Lower lobe of right lung (tissue), 2 donors: ENCODE data around the gene NAT16. TPM values are rescaled to one million over a fixed set of nuclear protein-coding genes. Genes with fewer than 3 reads are reported as not detected.
A peak's percentile ranks its signal among the peaks of the same experiment; 100 is the strongest.

Experiments used
- ATAC-seq, 2 donors: fragments of 200-7000 bp; cut with Tn5 transposase; one replicate each; pipeline ENCODE4 v1.9.1; 2020 to 2022; ENCODE audit warnings: mild to moderate bottlenecking in 2 of 2, moderate library complexity in 2 of 2
- DNase-seq: peaks from one replicate; pipeline ENCODE4 v3.0.0-alpha.2; 2020
- H3K27ac ChIP-seq: fragments of 200-600 bp; one replicate; pipeline ENCODE4 v1.8.0; 2022
- H3K27me3 ChIP-seq: fragments of 200-600 bp; one replicate; pipeline ENCODE4 v1.8.0; 2022; ENCODE audit warnings: low read depth
- H3K36me3 ChIP-seq: fragments of 200-600 bp; one replicate; pipeline ENCODE4 v1.8.0; 2022; ENCODE audit warnings: mild to moderate bottlenecking
- H3K4me1 ChIP-seq: fragments of 200-600 bp; one replicate; pipeline ENCODE4 v1.8.0; 2022
- H3K4me3 ChIP-seq: fragments of 200-600 bp; one replicate; pipeline ENCODE4 v1.8.0; 2022; ENCODE audit warnings: mild to moderate bottlenecking
- H3K9me3 ChIP-seq: fragments of 200-600 bp; one replicate; pipeline ENCODE4 v1.8.0; 2022
- intact Hi-C: fragments of 100-400 bp; cut with DNase I; formaldehyde crosslinking; loops from one replicate; pipeline ENCODE4 v1.11.0; 2022
- total RNA-seq: library from RNA; stranded (reverse); fragmentation: NEBNext Ultra II Directional; extraction: Animal tissue kit (Norgen Biotek cat#: 25700); gene quantifications from one replicate; pipeline ENCODE4 v1.2.1, GENCODE V29; 2021
- TF ChIP-seq, protein P1 (sequence below): fragments of 200-600 bp; IDR thresholded peaks from one replicate; pipeline ENCODE4 v1.8.0; 2022; ENCODE audit warnings: antibody characterized with exemption, mild to moderate bottlenecking
- donor health status: DM: no; HTN: yes; CAD: no; lungs with severe emphysema.

NAT16 gene
- total RNA-seq, 1 donor from 2014 or later, result not detected

DNA sequence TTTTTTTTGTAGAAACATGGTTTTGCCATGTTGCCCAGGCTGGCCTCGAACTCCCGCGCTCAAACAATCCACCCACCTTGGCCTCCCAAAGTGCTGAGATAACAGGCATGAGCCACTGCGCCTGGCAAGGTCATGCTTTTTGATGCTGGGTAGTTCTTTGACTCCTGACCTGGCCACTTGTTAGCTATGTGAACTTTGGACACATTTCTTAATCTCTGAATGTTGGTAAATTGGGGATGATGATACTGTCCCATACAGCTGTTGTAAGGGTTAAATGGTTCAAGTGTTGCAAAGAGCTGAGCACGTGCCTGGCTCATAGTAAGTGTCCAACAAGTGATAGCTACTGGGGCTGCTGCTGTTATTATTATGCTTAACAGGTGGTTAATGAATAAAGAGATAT, 40.2 kb upstream of the NAT16 start:
- TF ChIP-seq, protein P1, sequence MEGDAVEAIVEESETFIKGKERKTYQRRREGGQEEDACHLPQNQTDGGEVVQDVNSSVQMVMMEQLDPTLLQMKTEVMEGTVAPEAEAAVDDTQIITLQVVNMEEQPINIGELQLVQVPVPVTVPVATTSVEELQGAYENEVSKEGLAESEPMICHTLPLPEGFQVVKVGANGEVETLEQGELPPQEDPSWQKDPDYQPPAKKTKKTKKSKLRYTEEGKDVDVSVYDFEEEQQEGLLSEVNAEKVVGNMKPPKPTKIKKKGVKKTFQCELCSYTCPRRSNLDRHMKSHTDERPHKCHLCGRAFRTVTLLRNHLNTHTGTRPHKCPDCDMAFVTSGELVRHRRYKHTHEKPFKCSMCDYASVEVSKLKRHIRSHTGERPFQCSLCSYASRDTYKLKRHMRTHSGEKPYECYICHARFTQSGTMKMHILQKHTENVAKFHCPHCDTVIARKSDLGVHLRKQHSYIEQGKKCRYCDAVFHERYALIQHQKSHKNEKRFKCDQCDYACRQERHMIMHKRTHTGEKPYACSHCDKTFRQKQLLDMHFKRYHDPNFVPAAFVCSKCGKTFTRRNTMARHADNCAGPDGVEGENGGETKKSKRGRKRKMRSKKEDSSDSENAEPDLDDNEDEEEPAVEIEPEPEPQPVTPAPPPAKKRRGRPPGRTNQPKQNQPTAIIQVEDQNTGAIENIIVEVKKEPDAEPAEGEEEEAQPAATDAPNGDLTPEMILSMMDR, result no peak
- Histone ChIP-seq H3K27me3 (no peaks in the 10 kb centered on the region), H3K27ac (no peak overlapping the region), H3K4me3 (no peak overlapping the region), H3K36me3 (peaks cover 47% of the 10 kb centered on the region), H3K9me3 (no peaks in the 10 kb centered on the region), H3K4me1 (peaks cover 30% of the 10 kb centered on the region)
- no peak for DNase-seq
- ATAC-seq, result no peak
- intact Hi-C loops, result no loop called here

DNA sequence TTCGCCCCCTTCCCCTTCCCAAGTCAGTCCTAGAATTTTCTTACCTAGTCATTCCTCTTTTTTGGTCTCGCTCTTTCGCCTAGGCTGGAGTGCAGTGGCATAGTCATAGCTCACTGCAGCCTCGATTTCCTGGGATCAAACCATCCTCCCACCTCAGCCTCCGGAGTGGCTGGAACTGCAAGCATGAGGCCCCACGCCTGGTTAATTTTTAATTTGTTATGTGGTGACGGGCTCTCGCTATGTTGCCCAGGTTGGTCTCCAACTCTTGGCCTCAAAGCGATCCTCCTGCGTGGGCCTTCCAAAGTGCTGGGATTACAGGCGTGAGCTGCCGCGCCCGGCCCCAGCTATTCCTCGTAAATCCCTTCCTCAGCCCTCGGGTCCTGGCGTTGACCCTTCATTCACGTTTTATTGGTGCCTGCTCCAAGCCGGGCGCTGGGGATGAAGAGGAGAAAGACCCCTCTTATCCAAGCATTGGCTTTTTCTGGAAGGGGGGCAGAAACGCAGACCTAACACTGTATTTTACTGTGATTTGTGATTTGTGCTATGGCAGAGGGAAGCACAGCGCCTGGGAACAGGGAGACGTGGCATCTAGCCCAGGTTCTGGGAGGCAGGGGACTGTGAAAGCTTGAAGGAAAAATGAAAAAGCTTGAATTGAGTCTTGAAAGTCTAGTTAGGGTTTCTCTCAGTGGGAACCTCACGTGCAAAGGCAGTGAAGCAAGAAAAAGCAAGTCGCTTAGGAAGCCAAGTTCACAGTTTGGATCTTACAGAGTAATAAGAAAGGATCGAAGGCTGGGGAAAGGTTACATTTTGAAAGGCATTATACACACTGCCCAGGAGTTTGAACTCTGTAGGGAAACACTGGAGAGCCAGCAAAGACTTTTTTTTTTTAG, 38.4 kb upstream of the NAT16 start:
- ATAC-seq (peak in 1 of 2 donors; percentile 1), DNase-seq (no peak)
- intact Hi-C loops, result no loop called here
- Histone ChIP-seq H3K27ac (peak overlapping the region; percentile 93), H3K4me1 (peaks cover 30% of the 10 kb centered on the region), H3K36me3 (peaks cover 47% of the 10 kb centered on the region), H3K9me3 (no peaks in the 10 kb centered on the region), H3K27me3 (no peaks in the 10 kb centered on the region), H3K4me3 (peak overlapping the region; percentile 94)
- TF ChIP-seq, protein P1, result no peak

DNA sequence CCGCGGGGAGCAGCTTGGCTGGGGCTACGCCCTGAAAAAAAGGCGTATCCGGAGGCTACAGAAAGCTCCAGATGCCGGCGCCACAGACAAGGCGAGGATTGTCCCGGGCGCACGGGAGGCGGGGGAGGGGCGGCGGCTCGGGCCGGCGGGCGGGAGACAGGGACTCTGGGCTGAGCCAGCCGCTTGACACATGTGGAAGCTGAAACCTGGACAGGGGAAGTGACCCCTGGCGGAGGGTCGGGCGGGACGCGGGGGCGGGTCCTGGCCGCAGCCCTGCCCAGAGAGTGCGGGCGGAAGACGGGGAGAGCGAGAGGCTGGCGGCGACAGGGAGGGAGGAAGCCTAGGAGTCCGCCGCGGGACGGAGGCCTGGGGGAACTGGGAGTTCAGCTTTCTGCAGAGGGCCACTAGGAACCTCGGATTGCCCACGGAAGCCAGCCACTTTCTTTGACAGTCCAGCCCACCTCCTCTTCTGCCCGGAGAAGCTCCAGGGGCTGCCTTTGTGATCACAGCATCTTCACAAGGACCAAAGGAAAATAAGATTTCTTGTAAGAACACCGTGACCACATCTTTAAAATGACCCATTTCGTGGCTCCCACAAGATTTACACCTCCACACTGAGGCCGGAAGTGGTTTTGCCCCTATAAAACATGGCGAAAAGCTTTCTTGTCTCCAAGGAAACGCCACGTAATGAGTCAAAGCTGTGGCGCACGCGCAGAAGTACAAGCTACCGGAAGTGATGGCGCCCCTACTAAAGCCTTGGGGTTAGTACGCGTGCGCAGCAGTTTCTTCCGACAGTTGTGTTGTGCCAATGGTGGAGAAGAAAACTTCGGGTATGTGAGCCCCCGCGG, 37.5 kb upstream of the NAT16 start, which contains the start of the genes PLOD3 and ZNHIT1:
TSS of gene PLOD3 (minus strand) at position 194 of the 848 bp plus-strand sequence. CDS start 307 bp downstream, outside the sequence.
TSS of gene ZNHIT1 (plus strand) at position 778 of the 848 bp plus-strand sequence. CDS start at position 809, 31 bp downstream.
- Histone ChIP-seq H3K4me1 (peaks cover 30% of the 10 kb centered on the region), H3K4me3 (peak within 1 kb of the TSS; percentile 94), H3K36me3 (peaks cover 47% of the 10 kb centered on the region), H3K27me3 (no peaks in the 10 kb centered on the region), H3K27ac (peak within 1 kb of the TSS; percentile 93), H3K9me3 (no peaks in the 10 kb centered on the region)
- peak; percentile 92 to 95 for ATAC-seq
- intact Hi-C loops, result no loop called here
- peak; percentile 98 for DNase-seq
- TF ChIP-seq, protein P1, result no peak

DNA sequence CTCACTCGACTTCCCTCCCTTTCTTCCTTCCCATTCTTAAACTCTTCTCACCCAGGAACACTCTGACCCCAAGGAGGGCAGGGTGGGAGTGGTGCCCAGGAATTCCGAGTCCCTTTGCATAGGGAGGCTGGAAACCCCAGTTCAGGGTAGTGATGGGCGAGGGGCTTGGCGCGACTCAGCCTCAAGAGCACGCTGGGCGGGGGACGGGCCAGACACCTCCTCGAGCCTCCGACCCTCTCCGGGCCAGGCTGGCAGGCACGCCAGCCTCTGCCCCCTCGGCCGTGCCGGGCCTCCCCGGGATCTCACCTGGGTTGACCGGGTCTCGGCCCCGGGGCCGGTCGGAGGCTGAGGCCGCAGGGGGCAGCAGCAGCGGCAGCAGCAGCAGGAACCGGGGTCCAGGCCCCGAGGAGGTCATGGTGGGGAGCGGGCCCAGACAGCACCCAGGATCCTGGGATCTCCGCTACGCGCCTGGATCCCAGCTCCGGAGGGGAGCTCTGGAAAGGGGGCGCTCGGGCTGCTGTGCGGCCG, 36.8 kb upstream of the NAT16 start:
- Histone ChIP-seq H3K4me1 (peaks cover 30% of the 10 kb centered on the region), H3K27ac (peak overlapping the region; percentile 93)

More for the DNA sequence above, 36.8 kb upstream of the NAT16 start:
- DNase-seq (no peak), ATAC-seq (peak in 1 of 2 donors; percentile 15)
- no peaks in the 10 kb centered on the region for H3K27me3 ChIP-seq
- peak overlapping the region; percentile 94 for H3K4me3 ChIP-seq
- intact Hi-C loops, result no loop called here
- TF ChIP-seq, protein P1, result no peak
- peaks cover 49% of the 10 kb centered on the region for H3K36me3 ChIP-seq
- H3K9me3 ChIP-seq, result no peaks in the 10 kb centered on the region
